Measurements from ENCODE around the gene SPDEF. TPM values are rescaled to one million over a fixed set of nuclear protein-coding genes. Genes with fewer than 3 reads are reported as not detected.

SPDEF gene
- total RNA-seq, 1 experiment from 2014 or later = not detected

- no peak overlapping the region for H3K27ac Mint-ChIP-seq (ENCODE audit: low read depth, unreplicated experiment)
- TF ChIP-seq CTCF (IDR thresholded peaks at IDR 0.05; ENCODE audit: unreplicated experiment) = no peak
- BruUV-seq (replicated peaks) = no TSS peak
- peaks cover 16% of the 10 kb centered on the region for H3K4me1 Mint-ChIP-seq (ENCODE audit: insufficient read depth, unreplicated experiment)
- DNase-seq (ENCODE audit: unreplicated experiment) = no peak
- no peaks in the 10 kb centered on the region for H3K9me3 Mint-ChIP-seq (ENCODE audit: unreplicated experiment)
- ChIA-PET CTCF (interaction anchor here (0.5 to 0.6 kb wide), 2 partner anchors 16 to 42 kb away, joined by 3 read pairs; no protein-coding TSS in a partner anchor), POLR2A (interaction anchor here (0.6 to 1.7 kb wide), 4 partner anchors 11 to 653 kb away, joined by 3 to 4 read pairs (median 4); no protein-coding TSS in a partner anchor)
- no peak overlapping the region for H3K4me3 Mint-ChIP-seq (ENCODE audit: unreplicated experiment)
- H3K36me3 Mint-ChIP-seq (ENCODE audit: insufficient read depth, unreplicated experiment) = peaks cover 19% of the 10 kb centered on the region
- no peaks in the 10 kb centered on the region for H3K27me3 Mint-ChIP-seq (ENCODE audit: insufficient read depth, unreplicated experiment)
- intact Hi-C loops (cut with micrococcal nuclease) = no loop called here
Measured at GRCh38 chr6:34586327-34587040, 30.4 kb upstream of the SPDEF start.

GRCh38 chr6:34585512-34586061, 29.5 kb upstream of the SPDEF start:
- no peak for TF ChIP-seq CTCF (IDR thresholded peaks at IDR 0.05; ENCODE audit: unreplicated experiment)
- Mint-ChIP-seq H3K27ac (ENCODE audit: low read depth, unreplicated experiment) (peak overlapping the region; percentile 5), H3K4me1 (ENCODE audit: insufficient read depth, unreplicated experiment) (peaks cover 16% of the 10 kb centered on the region), H3K27me3 (ENCODE audit: insufficient read depth, unreplicated experiment) (no peaks in the 10 kb centered on the region), H3K36me3 (ENCODE audit: insufficient read depth, unreplicated experiment) (peaks cover 18% of the 10 kb centered on the region), H3K9me3 (ENCODE audit: unreplicated experiment) (no peaks in the 10 kb centered on the region), H3K4me3 (ENCODE audit: unreplicated experiment) (no peak overlapping the region)
- DNase-seq (ENCODE audit: unreplicated experiment) = peak; percentile 67
- intact Hi-C loops (cut with micrococcal nuclease) = no loop called here
- POLR2A ChIA-PET = interaction anchor here (0.6 to 1.1 kb wide), 3 partner anchors 10 to 23 kb away, joined by 3 read pairs; no protein-coding TSS in a partner anchor
- no TSS peak for BruUV-seq (replicated peaks)
- CTCF ChIA-PET = interaction anchor here (0.6 to 1.6 kb wide), 4 partner anchors 25 to 401 kb away, joined by 4 read pairs; no protein-coding TSS in a partner anchor

- CTCF ChIA-PET = interaction anchor here (0.6 to 1.6 kb wide), 5 partner anchors 12 to 401 kb away, joined by 3 to 4 read pairs (median 4); no protein-coding TSS in a partner anchor
- POLR2A ChIA-PET = interaction anchor here (0.6 to 1.1 kb wide), 3 partner anchors 20 to 162 kb away, joined by 3 read pairs; no protein-coding TSS in a partner anchor
- Mint-ChIP-seq H3K27me3 (ENCODE audit: insufficient read depth, unreplicated experiment) (no peaks in the 10 kb centered on the region), H3K27ac (ENCODE audit: low read depth, unreplicated experiment) (peak overlapping the region; percentile 5), H3K4me1 (ENCODE audit: insufficient read depth, unreplicated experiment) (peaks cover 16% of the 10 kb centered on the region), H3K4me3 (ENCODE audit: unreplicated experiment) (no peak overlapping the region), H3K36me3 (ENCODE audit: insufficient read depth, unreplicated experiment) (peaks cover 14% of the 10 kb centered on the region), H3K9me3 (ENCODE audit: unreplicated experiment) (no peaks in the 10 kb centered on the region)
- no TSS peak for BruUV-seq (replicated peaks)
- no peak for DNase-seq (ENCODE audit: unreplicated experiment)
- no peak for TF ChIP-seq CTCF (IDR thresholded peaks at IDR 0.05; ENCODE audit: unreplicated experiment)
- intact Hi-C loops (cut with micrococcal nuclease) = no loop called here
Measured at GRCh38 chr6:34585108-34585507, 29.0 kb upstream of the SPDEF start.

GRCh38 chr6:34584694-34585093, 28.6 kb upstream of the SPDEF start:
- CTCF ChIA-PET = interaction anchor here (0.6 to 1.6 kb wide), 5 partner anchors 12 to 402 kb away, joined by 3 to 4 read pairs (median 4); no protein-coding TSS in a partner anchor
- peaks cover 16% of the 10 kb centered on the region for H3K4me1 Mint-ChIP-seq (ENCODE audit: insufficient read depth, unreplicated experiment)

More at GRCh38 chr6:34584694-34585093, 28.6 kb upstream of the SPDEF start:
- no peaks in the 10 kb centered on the region for H3K9me3 Mint-ChIP-seq (ENCODE audit: unreplicated experiment)
- H3K4me3 Mint-ChIP-seq (ENCODE audit: unreplicated experiment) = no peak overlapping the region
- no peak for DNase-seq (ENCODE audit: unreplicated experiment)
- H3K27ac Mint-ChIP-seq (ENCODE audit: low read depth, unreplicated experiment) = peak overlapping the region; percentile 5
- POLR2A ChIA-PET = interaction anchor here (0.7 to 1.1 kb wide), 2 partner anchors 24 to 162 kb away, joined by 3 read pairs; no protein-coding TSS in a partner anchor
- H3K27me3 Mint-ChIP-seq (ENCODE audit: insufficient read depth, unreplicated experiment) = no peaks in the 10 kb centered on the region
- no TSS peak for BruUV-seq (replicated peaks)
- TF ChIP-seq CTCF (IDR thresholded peaks at IDR 0.05; ENCODE audit: unreplicated experiment) = no peak
- intact Hi-C loops (cut with micrococcal nuclease) = no loop called here
- H3K36me3 Mint-ChIP-seq (ENCODE audit: insufficient read depth, unreplicated experiment) = peaks cover 12% of the 10 kb centered on the region

Measured in MCF 10A (cell line).